HCEC 1CT (cell line): ENCODE measurements around the gene CCDC89.
"Not testable (repeated sequence)": the region's sequence is repeated elsewhere in the genome, so short reads cannot be mapped to it uniquely, and the experiment has no call there.

Experiments
- DNase-seq: peaks from one replicate; pipeline ENCODE4 v3.0.0-alpha.2; 2017

CCDC89 gene

GRCh38 chr11:85685125-85685819, 723 bp downstream of the CCDC89 start:
- DNase-seq, result peak; percentile 40

GRCh38 chr11:85682330-85683305, 3.4 kb downstream of the CCDC89 start:
- DNase-seq, result peak; percentile 37

- no peak for DNase-seq
Measured at GRCh38 chr11:85680897-85681296, 5.1 kb downstream of the CCDC89 start.

GRCh38 chr11:85679576-85679975, 6.4 kb downstream of the CCDC89 start:
- DNase-seq, result no peak

GRCh38 chr11:85673393-85673792, 12.6 kb downstream of the CCDC89 start:
- DNase-seq, result no peak

GRCh38 chr11:85672105-85672902, 13.7 kb downstream of the CCDC89 start:
- DNase-seq, result peak; percentile 39

- not testable (repeated sequence) for DNase-seq
Measured at GRCh38 chr11:85670949-85671663, 14.9 kb downstream of the CCDC89 start.

- DNase-seq, result no peak
Measured at GRCh38 chr11:85668157-85668556, 17.8 kb downstream of the CCDC89 start.

- no peak for DNase-seq
Measured at GRCh38 chr11:85666687-85667086, 19.3 kb downstream of the CCDC89 start.

GRCh38 chr11:85665733-85666132, 20.3 kb downstream of the CCDC89 start:
- DNase-seq, result no peak

- peak; percentile 94 for DNase-seq
Measured at GRCh38 chr11:85664615-85665481, 21.1 kb downstream of the CCDC89 start, which contains the start of gene CREBZF. TSS of gene CREBZF (minus strand) at chr11:85665129. CDS start at chr11:85664875, 254 bp downstream.

- DNase-seq, result peak; percentile 58
Measured at GRCh38 chr11:85663753-85664614, 22.0 kb downstream of the CCDC89 start.

GRCh38 chr11:85663080-85663752, 22.8 kb downstream of the CCDC89 start:
- DNase-seq, result no peak

GRCh38 chr11:85661972-85662664, 23.9 kb downstream of the CCDC89 start:
- DNase-seq, result no peak

GRCh38 chr11:85658180-85658579, 27.8 kb downstream of the CCDC89 start:
- DNase-seq, result no peak

- no peak for DNase-seq
Measured at GRCh38 chr11:85656777-85657176, 29.2 kb downstream of the CCDC89 start.

GRCh38 chr11:85654343-85654742, 31.7 kb downstream of the CCDC89 start:
- not testable (repeated sequence) for DNase-seq

GRCh38 chr11:85652786-85653447, 33.1 kb downstream of the CCDC89 start:
- no peak for DNase-seq
